Hematopoietic multipotent progenitor cell treated with erythropoietin and hydrocortisone succinate and interleukin-3 and kit ligand, for 17 days (in vitro differentiated cells): ENCODE results near the gene MED13L.

ENCODE experiments used
- DNase-seq: peaks from one replicate; pipeline ENCODE4 v3.0.0-alpha.2; 2015; ENCODE audit warnings: low spot score

MED13L gene

DNA sequence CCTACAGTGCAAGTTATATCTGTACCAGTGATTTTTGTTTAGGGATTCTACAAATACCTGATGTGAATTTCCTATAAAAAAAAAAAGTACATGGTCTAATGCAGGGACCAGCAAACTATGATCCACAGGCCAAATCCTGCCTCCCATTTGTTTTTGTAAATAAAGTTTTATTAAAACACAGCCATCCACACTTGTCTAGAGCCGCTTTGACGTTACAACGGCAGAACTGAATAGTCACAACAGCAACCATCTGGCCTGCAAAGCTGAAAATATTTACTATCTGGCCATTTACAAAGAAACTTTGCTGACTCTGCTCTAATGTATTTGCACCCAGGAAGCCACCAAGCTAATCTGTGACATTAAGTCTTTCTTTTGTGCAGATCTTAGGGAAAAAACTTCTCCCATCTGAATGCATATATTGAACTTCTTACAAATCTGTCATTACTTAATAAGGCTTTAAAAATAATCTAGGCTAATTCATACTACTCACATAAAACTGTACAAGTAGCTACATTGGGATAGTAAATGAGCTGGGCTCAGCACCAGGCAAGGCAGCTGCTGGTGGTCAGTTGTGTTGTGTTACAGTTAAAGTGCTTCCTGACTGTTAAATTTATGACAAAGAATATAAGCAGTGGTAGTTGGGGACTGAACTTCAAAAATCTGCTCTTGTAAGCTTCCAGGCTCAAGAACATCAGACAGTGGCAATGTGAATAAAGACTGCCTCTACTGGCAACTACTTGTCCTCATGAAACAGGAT is 303.3 kb downstream of the MED13L start:
- DNase-seq: no peak

DNA sequence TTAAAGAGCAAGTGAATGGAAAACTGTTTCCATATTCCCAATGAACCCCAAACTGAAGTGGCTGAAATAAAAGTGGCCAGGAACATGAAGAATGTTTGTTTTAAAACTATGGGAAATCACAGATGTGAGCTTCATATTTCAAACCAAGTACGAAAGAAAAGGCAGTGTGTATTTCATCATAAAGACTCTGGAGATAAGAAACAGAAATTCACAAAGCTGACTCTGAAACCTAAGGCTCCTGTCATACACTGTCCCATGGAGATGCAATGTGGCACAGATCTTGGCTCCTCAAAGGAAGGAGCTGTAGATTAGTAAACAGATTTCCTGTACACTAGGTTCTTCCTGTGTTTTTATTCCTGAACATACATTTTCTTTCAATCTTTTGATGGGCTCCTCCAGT is 304.4 kb downstream of the MED13L start:
- DNase-seq: no peak

DNA sequence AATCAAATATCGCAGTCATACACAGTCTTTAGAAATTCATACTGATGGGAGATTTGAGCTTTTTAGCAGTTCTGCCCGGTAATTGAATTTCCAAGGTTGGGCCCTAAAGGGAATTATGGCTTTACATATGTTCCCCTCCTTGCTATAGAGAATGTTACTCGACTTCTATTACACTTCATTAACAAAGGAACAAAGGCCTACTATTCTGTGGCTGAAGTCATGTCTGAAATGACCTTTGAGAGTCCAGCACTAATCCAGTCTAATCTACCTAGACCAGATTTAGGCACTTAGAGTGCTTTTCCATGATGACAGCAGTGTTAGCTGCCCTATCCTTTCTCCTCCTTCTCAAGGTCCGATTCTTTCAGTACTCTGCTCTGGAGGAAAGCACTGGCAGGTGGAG is 305.3 kb downstream of the MED13L start:
- DNase-seq: no peak

DNA sequence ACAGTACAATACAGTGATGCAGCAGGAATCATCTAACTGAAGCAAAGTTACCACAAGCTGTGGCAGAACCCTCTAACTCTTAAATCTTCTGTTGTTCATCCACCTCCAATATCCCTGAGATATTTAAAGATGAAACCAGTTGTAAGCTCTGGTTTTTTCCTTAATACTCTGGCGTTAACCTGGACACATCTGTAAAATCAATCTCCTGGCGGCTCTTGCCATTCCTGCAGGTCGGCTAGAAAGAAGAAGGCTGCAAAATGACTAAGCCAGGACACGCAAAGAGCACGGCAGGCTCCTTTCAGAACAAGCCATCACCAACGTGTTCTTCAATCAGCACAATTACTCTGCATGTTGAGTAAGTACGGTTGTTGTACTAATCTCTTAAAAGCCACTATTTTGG is 309.3 kb downstream of the MED13L start:
- no peak for DNase-seq

DNA sequence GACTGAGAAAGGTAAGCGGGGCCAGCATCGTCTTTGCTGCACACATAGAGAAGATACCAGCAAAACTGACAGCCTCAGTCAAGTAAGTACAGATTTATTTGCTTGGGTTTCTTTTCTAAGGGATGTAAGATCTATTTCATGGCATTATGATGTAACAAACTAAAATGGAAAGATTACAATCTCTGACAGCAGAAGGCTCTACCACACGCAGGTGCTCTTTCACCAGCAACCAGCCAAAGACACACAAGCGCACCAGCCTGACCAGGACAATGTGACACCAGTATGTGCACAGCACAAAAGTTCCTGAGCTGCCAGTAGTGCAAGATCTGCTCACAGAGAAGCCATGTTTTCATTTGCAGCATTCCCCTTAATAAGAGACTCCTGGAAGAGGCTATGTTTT is 311.1 kb downstream of the MED13L start:
- DNase-seq: no peak

DNA sequence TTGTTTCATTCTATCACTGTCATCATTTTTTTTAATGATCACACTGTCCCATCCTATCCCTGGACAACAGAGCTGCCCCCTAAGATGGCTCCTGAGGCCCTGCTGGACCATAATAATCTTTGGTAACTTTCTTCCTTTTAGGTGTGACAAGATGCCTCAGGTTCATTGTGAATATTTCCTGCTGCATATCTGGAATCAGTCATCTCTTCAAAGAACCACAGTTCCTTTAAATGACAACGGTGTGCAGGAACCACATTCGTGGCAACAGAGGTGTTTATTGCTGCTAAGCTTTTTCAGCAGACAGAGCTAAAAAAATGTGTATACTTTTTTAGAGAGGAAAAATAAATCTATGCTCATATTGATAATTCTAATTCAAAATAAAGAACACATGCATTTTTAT is 312.9 kb downstream of the MED13L start:
- DNase-seq: no peak

DNA sequence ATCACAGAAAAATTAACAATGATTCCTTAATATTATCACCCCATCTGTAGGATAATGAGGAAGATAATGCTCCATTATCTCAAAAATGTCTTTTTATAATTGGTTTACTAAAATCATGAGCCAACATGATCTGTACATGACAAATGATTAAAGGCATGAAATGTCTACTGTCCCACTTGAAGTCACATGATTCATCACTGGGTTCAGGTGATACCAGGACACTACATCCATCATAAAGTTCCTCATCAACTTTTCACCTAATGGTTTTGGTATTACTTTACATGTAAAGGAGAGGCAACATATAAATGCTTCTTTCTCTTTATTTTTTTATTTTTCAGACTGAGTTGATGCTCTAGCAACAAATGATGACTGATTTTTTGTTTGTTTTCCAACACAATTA is 313.3 kb downstream of the MED13L start:
- DNase-seq: no peak

DNA sequence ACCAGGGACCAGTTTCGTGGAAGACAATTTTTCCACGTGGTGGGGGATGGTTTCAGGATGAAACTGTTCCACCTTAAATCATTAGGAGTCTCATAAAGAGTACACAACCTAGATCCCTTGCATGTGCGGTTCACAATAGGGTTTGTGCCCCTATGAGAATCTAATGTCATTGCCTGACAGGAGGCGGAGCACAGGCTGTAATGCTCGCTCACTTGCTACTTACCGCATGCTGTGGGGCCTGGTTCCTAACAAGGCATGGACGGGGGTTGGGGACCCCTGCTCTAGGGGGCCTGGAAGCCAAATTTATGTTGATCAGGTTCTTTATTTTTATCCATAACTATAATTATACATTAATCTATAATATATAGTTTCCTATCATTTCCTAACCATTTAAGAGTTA is 315.3 kb downstream of the MED13L start:
- DNase-seq: no peak

DNA sequence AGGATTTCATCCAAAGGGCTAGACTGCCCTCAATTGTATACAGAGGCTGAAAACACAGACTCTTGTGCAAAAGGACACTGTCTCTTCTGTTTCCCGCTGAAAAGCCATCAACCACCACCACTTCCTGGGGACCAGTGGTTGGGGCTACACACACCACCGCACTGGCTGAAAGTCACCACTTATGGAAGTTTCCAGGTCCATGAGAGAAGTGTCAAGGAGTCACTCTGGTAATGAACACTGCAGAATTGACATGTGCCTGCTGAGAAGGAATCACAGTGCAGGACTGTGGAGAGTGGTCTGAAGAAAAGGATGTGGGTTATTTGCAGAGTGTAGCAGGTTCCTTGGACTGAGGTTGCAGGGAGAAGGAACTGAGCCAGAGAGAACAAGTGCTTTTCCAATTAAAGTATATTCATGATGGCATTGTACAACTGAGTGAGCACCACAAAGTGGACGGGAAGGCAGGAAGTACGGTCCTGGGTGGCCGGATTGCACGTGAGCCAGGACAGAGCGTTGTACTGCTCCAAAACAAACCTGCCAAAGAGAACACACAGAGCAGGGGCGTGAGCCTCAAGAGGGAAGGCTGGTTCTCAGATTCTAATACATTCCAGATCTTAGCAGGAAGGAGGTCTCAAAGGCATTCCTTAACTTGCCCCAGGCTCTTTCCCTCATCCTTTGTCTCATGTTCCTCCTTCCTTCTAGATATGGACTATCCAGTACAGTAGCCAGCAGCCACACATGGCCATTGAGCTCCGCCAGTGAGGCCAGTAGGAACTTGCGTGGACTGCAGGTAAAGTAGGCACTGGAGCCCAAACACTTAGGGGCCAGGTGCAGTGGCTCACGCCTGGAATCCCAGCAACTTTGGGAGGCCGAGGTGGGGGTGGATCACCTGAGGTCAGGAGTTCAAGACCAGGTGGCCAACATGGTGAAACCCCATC is 316.4 kb downstream of the MED13L start:
- no peak for DNase-seq

DNA sequence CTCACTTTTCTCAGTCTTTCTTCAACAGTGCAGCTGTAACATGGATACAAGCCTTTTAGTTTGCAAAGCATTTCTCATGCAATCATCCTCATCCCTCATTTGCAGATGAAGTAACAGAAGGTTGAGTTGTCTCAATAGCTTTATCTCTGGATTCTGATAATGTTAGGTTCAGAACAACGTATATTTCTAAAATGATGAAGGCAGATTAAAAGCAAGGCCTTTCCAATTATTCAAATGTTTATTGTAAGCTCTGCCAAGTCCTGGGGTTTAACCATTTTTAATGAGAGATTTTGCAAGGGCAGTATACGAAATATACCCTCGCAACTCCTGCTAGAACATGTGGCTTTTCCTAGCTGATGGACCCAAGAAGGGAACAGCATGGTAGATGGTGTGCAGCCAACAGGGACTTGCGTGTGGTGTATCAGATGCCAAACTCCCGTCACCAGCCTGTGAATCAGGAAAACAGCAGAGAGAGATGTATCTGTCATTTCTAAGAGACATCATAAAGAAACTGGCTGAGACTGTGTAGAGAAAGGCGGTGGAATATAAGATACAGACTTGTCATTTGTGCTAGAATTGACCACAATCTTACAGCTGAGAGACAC is 319.7 kb downstream of the MED13L start:
- no peak for DNase-seq

DNA sequence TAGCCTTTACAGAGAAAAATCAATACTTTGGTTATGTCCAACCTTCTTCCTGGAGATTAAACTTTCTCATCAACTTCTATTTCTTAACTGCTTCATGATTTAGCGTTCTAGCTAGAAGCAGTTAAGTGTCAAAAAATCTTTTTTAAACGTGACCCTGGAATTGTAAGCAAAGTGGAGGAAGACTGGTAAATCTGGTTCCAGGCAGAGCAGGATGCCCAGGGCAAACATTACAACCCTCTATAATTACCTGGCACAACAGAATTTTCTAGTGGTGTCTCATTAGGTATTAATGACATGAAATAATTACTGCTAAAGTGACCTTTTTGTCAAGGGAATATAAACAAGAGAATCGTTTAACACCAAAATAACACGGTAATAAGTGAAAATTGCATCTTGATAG is 320.8 kb downstream of the MED13L start:
- no peak for DNase-seq

DNA sequence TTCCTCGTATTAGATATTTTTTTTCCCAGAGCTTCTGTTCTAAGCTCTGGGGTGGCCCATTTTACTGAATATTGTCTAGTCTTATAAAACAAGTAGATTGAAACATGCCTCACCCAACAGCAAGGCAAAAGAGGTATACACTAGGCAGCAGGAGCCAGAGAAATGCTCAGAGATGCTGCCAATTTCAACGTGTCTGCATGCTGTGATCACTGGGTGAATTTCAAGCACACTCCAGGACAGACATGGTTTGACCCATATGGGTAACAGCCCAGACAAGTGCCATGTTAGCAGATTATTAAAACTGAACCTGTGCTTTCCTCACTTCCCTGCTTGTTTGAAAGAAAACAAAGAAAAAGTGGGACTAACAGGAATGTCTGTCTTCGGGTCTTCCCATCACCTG is 321.3 kb downstream of the MED13L start:
- no peak for DNase-seq

DNA sequence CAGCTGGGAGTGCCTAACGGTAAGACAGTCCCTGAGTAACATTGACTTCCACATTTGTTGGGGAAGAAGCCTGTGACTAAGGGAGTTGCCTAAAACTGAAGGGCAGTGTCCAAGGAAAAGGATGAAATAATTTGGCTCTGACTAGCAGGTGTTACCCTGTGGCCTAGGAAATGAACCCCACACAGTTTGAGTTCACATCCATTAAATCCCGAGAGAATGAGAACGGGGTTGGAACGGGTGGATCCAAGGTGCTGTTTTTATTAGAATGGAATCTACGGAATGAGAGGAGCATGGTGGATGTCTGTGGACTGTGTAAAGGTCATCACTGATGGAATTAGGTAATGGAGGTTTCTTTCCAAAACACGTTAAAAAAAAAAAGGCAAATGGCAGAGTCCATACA is 324.0 kb downstream of the MED13L start:
- no peak for DNase-seq

DNA sequence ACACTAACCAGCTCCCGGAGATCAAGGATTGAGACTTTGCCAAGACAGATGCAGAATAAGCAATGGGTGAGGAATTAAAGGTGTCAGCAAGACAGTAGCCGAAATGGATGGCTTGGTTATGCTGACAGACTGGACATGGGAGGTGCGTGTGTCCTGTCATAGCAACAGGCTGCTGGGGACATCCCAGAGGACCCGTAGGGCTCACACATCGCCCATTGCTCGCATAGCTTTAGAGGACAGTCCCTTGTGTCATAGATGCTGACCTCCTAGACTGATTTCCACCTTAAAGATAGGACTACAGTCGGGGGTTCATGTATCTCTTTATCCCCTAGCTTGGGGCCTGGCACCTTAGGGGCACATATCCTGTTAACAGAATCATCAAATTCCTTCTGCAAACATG is 324.5 kb downstream of the MED13L start:
- DNase-seq: no peak

DNA sequence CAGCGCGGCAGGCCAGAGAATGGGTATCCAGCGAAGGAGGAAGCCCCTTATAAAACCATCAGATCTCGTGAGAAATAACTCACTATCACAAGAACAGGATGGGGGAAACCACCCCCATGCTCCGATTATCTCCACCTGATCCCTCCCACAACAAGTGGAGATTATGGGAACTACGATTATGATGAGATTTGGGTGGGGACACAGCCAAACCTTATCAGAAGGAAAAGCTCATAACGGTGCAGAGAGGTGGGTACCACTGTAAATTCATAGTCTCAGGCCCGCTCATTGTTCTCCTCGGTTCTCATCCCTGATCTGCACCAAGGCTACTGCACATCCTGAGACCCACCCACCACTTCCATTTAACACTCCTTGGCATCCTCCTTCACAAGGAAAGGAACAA is 326.5 kb downstream of the MED13L start:
- DNase-seq: no peak

DNA sequence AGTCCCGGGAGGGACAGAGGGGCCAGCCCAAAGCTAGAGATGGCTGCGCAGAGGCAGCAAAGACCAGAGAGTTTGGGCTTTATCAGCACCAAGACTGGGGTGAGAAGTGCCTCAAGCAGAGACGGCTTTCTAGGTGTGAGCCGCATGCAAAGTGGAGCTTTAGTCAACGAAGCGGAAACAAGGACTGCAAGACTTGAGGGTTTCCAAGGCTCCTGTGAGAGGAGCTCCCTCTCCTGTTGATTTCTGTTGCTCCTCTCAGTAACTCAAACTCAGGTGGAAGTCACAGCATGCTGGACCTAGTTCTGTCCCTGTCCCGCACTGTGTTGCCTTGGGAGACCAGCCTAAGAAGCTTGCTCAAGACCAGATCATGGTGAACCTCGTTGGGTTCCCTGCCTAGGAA is 327.8 kb downstream of the MED13L start:
- DNase-seq: no peak

DNA sequence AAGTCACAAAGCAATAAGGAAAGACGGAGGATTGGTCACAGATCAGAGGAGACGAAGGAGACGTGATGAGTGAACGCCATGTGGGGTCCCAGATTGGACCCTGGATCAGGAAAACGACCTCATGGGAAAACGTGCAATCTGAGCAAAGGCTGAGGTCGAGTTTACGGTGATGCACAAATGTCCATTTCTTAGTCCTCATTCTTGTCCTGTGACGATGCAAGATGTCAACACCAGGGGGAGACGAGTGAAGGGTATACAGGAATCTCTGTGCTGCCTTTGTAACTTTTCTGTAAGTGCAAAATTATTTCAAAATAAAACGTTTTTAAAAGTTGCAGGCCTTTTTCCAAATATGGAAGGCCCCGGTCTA is 329.8 kb downstream of the MED13L start:
- no peak for DNase-seq

DNA sequence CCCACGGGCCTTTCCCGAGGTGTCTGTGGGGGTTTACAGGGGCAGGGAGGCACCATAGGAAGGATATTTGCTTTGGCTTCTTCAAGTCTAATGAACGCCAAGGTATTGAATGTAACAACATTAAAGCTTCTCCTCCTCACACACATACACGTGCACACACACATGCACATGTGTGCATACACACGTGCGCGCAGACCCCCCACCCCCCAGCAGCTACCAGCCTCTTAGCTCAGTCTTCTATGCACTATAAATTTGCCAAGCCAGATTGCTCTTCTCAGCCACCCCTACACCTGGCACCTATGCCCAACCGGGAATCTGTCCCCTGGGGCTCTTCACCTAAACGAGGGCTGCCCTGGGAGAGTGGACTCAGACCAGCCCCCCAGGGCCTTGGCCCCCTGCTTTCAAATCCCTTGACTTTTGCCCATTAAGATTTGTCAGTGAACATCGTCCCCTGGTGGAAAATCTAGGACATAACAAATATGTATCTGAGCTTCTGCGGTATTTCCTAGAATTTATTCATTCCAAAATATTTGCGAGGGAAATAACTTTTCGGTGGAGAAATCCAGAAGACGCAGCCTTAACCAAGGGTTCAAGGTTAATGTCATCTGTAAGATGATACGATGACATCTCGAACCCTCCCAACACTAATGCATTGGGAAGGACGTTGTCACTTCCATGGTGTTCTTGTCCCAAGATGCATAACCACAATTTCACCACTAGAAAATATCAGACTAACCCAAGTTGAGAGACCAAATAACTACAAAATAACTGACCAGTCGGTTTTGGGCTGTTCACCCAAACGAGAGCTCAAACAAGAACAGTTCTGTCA is 330.4 kb downstream of the MED13L start:
- no peak for DNase-seq

DNA sequence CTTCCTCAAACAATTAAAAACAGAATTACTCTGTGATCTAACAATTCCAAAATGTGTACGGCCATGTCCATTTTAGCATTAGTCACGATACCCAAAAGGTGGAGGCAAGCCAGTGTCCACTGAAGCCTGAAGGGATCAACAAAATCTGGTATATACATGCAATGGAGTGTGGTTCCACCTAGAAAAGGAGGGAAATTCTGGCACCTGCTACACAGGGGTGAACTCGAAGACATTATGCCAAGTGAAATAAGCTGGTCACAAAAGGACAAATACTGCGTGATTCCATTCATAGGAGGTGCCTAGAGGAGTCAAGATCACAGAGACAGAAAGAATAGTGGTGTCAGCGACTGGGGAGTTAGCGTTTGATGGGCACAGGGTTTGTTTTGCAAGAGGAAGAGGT is 331.4 kb downstream of the MED13L start:
- DNase-seq: no peak

DNA sequence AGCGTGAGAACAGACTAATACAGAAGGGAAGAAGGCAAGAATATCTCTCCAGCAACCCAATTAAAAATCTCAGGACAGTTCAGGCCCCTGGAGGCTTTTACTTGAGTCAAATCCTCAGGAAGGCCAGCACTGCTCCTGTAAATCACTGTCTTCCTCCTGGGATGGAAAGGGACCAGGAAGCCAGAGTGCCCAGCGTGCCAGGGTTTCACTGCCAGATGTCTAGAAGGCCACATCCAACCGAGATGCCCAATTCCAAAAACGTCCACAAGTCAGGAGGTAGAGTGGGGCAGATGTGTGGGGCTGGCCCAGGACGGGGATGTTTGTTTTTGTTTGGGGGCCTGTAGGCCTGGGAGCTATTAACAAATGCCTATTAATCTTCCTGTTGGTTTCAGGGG is 332.0 kb downstream of the MED13L start:
- DNase-seq: no peak

DNA sequence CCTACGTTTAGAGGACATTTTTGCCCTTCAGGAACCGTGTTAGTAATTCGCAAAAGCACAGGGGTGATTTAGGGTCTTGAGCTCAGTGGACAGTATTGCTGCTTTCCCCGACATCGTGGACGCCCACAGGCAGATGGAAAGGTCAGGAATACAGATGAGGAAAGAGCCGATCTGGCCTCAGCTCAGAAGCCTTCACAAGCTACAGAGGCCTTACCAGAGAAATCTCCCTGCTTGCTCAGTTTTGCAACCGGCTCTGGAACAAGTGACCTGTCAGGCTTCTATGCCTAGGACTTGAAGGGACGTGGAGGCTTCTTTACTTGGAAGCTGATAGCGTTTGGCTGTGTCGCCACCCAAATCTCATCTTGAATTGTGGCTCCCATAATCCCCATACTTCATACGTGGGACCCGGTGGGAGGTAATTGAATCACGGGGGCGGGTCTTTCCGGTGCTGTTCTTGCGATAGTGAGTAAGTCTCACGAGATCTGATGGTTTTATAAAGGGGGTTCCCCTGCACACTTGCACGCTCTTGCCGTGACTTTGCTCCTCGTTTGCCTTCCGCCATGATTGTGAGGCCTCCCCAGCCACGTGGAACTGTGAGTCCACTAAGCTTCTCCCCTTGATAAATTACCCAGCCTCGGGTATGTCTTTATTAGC is 332.5 kb downstream of the MED13L start:
- no peak for DNase-seq

DNA sequence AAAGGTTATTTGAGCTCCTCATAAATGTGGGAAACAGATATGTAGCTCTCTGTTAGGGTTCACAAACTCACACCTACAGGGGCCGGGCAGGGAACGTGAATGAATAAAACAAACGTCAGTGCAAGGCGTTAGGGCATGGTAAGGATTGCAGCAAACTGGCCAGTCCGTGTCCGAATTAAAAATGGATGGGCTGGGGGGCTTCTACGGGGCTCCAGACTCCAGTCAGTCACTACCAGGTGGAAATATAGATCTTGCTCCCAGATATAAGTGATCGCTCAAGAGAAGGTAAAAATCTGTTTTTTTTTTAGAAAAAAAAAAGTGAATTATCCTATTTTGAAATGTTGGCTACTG is 333.1 kb downstream of the MED13L start:
- no peak for DNase-seq
